ENCODE results near the gene LYRM2.

GRCh38 chr6:89611666-89612065 lies 26.9 kb downstream of the LYRM2 start:
- TF ChIP-seq SMARCA4 (IDR thresholded peaks at IDR 0.05), result no peak
- TF ChIP-seq ZNF384 (IDR thresholded peaks at IDR 0.05; ENCODE audit: low read depth, low read length), result no peak
- TF ChIP-seq SP2 (IDR thresholded peaks at IDR 0.05; ENCODE audit: extremely low read depth, low read depth, low read length, poor library complexity, severe bottlenecking), result no peak
- TF ChIP-seq SNRNP70 (optimal IDR thresholded peaks at IDR 0.05; ENCODE audit: low read depth, low read length), result no peak
- TF ChIP-seq GABPA (tag; conservative IDR thresholded peaks at IDR 0.05; ENCODE audit: low read depth), result no peak
- TF ChIP-seq SREBF2 (CRISPR knock-in tag; IDR thresholded peaks at IDR 0.05), result no peak
- TF ChIP-seq SMAD1 (IDR thresholded peaks at IDR 0.05; ENCODE audit: low read depth, low read length, partially characterized antibody), result no peak
- TF ChIP-seq REST (IDR thresholded peaks at IDR 0.05; ENCODE audit: borderline replicate concordance), result no peak
- TF ChIP-seq REST (CRISPR knock-in tag; IDR thresholded peaks at IDR 0.05; ENCODE audit: low read depth), result no peak
- no peak for TF ChIP-seq ZNF24 (IDR thresholded peaks at IDR 0.05)

Data from K562 (cell line).